WERI-Rb-1 (cell line): Measurements from ENCODE around the gene ZNF334.

Experiments
- DNase-seq: peaks from one replicate; pipeline ENCODE4 v3.0.0-alpha.2; 2020
- H3K27ac ChIP-seq: fragments of 250-450 bp; sonication (Bioruptor Pico); 2 replicates; pipeline ENCODE4 v1.5.1; 2020; ENCODE audit warnings: mild to moderate bottlenecking, moderate library complexity
- H3K27me3 ChIP-seq: fragments of 250-450 bp; sonication (Bioruptor Pico); 2 replicates; pipeline ENCODE4 v1.5.1; 2021; ENCODE audit warnings: mild to moderate bottlenecking, low read depth, moderate library complexity; ENCODE audit not compliant: insufficient read depth, severe bottlenecking
- H3K36me3 ChIP-seq: fragments of 250-450 bp; sonication (Bioruptor Pico); 2 replicates; pipeline ENCODE4 v1.5.1; 2020; ENCODE audit warnings: mild to moderate bottlenecking, moderate library complexity
- H3K4me3 ChIP-seq: 2 replicates; pipeline ENCODE4 v1.5.1; 2011; ENCODE audit warnings: low read depth, mild to moderate bottlenecking, control low read depth, low read length
- H3K9me3 ChIP-seq: fragments of 250-450 bp; sonication (Bioruptor Pico); 2 replicates; pipeline ENCODE4 v1.5.1; 2021; ENCODE audit warnings: mild to moderate bottlenecking, moderate library complexity; ENCODE audit not compliant: severe bottlenecking
- CTCF ChIP-seq: IDR thresholded peaks from 2 replicates; pipeline ENCODE4 v1.5.1; 2011; ENCODE audit warnings: low read depth, mild to moderate bottlenecking, control low read depth, inconsistent platforms, low read length

Gene ZNF334

GRCh38 chr20:46543959-46544358, 30.6 kb upstream of the ZNF334 start:
- H3K36me3 ChIP-seq, result no peaks in the 10 kb centered on the region

GRCh38 chr20:46543033-46543432, 29.7 kb upstream of the ZNF334 start:
- Histone ChIP-seq H3K9me3 (no peaks in the 10 kb centered on the region), H3K36me3 (no peaks in the 10 kb centered on the region), H3K27ac (no peak overlapping the region), H3K27me3 (no peaks in the 10 kb centered on the region), H3K4me3 (no peak overlapping the region)
- no peak for TF ChIP-seq CTCF
- no peak for DNase-seq

More at GRCh38 chr20:46543959-46544358, 30.6 kb upstream of the ZNF334 start:
- H3K27me3 ChIP-seq, result no peaks in the 10 kb centered on the region
- no peak for DNase-seq
- no peak overlapping the region for H3K4me3 ChIP-seq
- H3K27ac ChIP-seq, result no peak overlapping the region
- no peaks in the 10 kb centered on the region for H3K9me3 ChIP-seq
- TF ChIP-seq CTCF, result no peak

GRCh38 chr20:46541229-46541935, 28.0 kb upstream of the ZNF334 start:
- no peaks in the 10 kb centered on the region for H3K27me3 ChIP-seq
- no peak for DNase-seq
- H3K4me3 ChIP-seq, result no peak overlapping the region
- no peak for TF ChIP-seq CTCF
- H3K9me3 ChIP-seq, result no peaks in the 10 kb centered on the region
- no peaks in the 10 kb centered on the region for H3K36me3 ChIP-seq
- no peak overlapping the region for H3K27ac ChIP-seq

- TF ChIP-seq CTCF, result peak; percentile 27
- no peaks in the 10 kb centered on the region for H3K27me3 ChIP-seq
- DNase-seq, result no peak
- H3K36me3 ChIP-seq, result no peaks in the 10 kb centered on the region
- no peak overlapping the region for H3K27ac ChIP-seq
- H3K4me3 ChIP-seq, result no peak overlapping the region
- H3K9me3 ChIP-seq, result no peaks in the 10 kb centered on the region
These were observed 25.8 kb upstream of the ZNF334 start for GRCh38 chr20:46539113-46539512.

GRCh38 chr20:46530640-46531039, 17.3 kb upstream of the ZNF334 start:
- Histone ChIP-seq H3K36me3 (no peaks in the 10 kb centered on the region), H3K27ac (no peak overlapping the region), H3K4me3 (no peak overlapping the region), H3K27me3 (no peaks in the 10 kb centered on the region), H3K9me3 (no peaks in the 10 kb centered on the region)
- no peak for DNase-seq
- TF ChIP-seq CTCF, result no peak
